NCI-H524 (cell line): ENCODE results near the gene GPR65.

Experiments
- DNase-seq, 2 experiments: peaks; one replicate each; lab custom pipeline; 2025; lab: John Stamatoyannopoulos, UW

GPR65 gene

GRCh38 chr14:88004506-88005036 lies 364 bp upstream of the GPR65 start:
- no peak for DNase-seq

DNA sequence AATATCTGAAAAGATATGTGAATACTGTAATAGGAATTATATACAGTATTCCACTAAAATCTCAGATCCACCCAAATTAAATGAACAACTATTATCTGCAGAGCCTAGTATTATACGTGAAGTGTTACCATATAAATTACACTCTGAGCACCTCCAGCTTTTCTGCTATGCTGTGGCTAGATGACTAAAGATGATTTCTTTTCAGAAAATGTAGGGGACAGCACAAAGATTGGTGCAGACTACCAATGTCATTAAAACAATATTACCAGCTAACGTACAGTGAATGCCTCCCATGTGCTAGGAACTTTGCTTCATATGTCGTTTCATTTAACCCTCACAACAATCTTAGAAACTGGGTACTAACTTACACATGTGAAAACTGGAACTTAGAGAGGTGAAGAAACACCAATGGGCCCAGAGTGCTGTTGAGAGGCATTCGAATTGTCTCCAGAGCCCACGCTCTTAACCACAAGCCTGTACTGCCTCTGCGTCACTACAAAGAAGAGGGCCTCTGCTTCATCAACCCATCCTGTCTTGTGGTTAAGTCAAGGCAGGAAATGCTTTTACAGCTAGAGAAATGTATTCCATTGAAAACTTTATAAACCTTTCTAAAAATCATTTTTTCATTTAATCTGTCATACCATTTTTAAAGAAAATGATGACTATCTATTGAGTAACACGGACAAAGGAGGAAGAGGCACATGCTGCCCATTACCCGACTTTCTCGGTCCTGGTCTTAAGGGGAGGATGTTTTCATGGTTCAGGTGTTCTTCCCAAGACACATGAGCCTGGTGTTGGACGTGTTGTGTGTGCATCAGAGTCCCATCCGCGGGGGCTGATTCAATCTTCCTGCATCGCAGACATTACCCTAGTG lies 1.3 kb downstream of the GPR65 start:
- DNase-seq: no peak

DNA sequence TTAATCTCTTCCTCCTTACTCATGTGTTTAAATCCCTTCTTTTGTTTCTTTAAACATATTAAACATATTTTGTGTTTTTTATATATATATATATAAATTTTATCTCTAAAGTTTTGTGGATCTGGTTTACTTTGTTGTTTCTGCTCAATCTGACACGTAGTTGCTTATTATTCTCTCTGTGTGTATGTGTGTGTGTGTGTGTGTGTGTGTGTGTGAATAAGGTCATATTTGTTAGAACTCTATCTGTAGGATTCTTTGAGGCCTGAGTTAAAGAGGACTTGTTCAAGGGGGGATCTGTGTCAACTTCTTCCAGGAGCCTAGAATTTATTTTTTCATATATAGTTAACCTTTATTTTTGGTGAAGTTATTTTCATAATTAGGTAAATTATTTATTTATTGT lies 2.7 kb downstream of the GPR65 start:
- DNase-seq: no peak

GRCh38 chr14:88008039-88008742 lies 3.3 kb downstream of the GPR65 start:
- no peak for DNase-seq

- no peak for DNase-seq
Measured at GRCh38 chr14:88009486-88009885, 4.6 kb downstream of the GPR65 start.

GRCh38 chr14:88010331-88010730 lies 5.4 kb downstream of the GPR65 start:
- no peak for DNase-seq

GRCh38 chr14:88012495-88012894 lies 7.6 kb downstream of the GPR65 start:
- DNase-seq: no peak

DNA sequence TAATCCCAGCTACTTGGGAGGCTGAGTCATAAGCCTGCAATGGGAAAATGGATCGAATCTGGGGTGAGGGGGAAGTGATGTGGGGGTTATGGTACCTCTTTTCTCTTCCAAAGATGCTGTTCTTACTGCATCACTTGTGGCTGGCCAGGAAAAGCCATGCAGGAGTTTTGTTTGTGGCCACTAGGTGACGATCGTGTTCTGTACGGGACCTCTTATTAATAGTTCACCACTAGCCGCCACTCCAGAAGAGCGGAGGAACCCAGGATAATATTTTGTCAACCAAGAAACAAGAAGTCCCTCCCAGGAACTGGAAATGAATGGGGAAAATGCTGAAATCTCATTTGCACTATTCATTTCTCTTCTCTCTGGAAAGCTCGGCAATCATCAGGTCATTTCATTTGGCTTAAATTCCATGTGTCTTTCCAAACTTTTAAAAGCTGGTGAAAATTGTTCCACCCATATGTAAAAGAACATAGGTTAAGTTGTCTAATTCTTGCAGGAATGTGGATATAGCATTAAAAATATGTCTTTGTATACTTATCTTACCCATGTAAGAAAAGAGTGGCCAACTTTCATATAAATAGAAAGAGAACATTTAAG lies 8.9 kb downstream of the GPR65 start:
- peak; percentile 74 to 87 for DNase-seq

- DNase-seq: no peak
Measured at GRCh38 chr14:88016768-88017167, 11.8 kb downstream of the GPR65 start.

- DNase-seq: no peak
Measured at GRCh38 chr14:88017535-88017934, 12.6 kb downstream of the GPR65 start.

- DNase-seq: peak in 1 of 2 experiments; percentile 8
Measured at GRCh38 chr14:88023658-88024187, 18.8 kb downstream of the GPR65 start.

GRCh38 chr14:88024252-88025086 lies 19.5 kb downstream of the GPR65 start:
- DNase-seq: peak; percentile 83 to 95

DNA sequence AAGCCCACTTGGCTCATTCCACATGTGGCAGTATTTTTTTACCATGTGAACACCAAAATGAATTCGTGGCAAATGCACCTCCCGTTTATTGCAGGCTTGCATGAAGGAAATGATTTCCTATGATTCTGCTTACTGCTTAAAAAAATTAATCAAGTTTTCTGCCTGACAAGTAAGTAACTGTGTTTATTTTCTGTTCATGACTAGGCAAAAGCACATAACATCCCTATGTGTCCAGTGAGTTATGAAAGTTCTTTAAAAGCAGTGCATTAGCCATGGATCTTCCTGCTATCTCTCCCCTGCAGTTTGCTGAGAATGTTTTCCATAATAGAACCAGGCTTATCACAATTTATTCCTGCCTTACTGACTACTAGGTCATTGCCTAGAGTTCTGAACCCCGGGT lies 20.4 kb downstream of the GPR65 start:
- no peak for DNase-seq

GRCh38 chr14:88026890-88027289 lies 22.0 kb downstream of the GPR65 start:
- no peak for DNase-seq

- no peak for DNase-seq
Measured at GRCh38 chr14:88029500-88029899, 24.6 kb downstream of the GPR65 start.

DNA sequence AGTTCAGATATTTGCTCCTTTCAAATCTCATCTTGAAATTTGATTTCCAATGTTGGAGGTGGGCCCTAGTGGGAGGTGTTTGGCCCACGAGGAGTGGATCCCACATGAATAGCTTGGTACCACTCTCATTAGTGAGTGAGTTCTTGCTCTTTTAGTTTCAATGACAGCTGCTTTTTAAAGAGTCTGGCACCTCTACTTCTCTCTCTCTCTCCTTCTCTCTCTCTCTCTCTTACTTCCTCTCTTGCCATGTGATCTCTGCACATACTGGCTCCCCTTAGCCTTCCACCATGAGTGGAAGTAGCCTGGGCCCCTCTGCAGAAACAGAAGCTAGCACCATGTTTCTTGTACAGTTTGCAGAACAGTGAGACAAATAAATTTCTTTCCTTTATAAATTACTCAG lies 25.1 kb downstream of the GPR65 start:
- no peak for DNase-seq

DNA sequence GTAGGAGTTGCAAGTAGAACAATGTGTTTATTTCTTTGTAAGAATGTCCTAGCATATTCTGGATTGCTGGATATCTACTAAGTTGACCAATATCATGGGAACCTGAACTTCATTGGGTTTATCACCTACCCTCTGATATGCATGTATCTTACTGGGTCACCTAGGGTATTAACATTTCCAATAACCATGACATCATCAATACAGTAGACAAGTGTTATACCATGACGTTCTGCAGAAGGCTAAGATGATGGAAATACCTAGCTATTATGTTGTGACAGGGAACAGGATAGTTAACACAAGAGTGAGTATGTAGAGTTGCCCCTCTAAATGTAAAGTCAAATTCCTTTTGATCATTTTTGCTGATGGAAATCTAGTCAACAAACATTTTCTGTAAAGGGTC lies 26.0 kb downstream of the GPR65 start:
- no peak for DNase-seq

GRCh38 chr14:88032373-88032772 lies 27.4 kb downstream of the GPR65 start:
- DNase-seq: no peak

GRCh38 chr14:88034076-88034475 lies 29.1 kb downstream of the GPR65 start:
- DNase-seq: no peak

- DNase-seq: no peak
Measured at GRCh38 chr14:88036422-88036821, 31.5 kb downstream of the GPR65 start.

- no peak for DNase-seq
Measured at GRCh38 chr14:88037325-88037724, 32.4 kb downstream of the GPR65 start.

- no peak for DNase-seq
Measured at GRCh38 chr14:88039197-88039596, 34.3 kb downstream of the GPR65 start.
